Fibroblast of mammary gland (primary cell): ENCODE results near the gene KLK13.

ENCODE experiments used
- DNase-seq: peaks from one replicate; pipeline ENCODE4 v3.0.0-alpha.2; 2010; ENCODE audit warnings: low read depth
- H3K4me3 ChIP-seq: 2 replicates; pipeline ENCODE4 v1.5.1; 2011; ENCODE audit warnings: low read depth, mild to moderate bottlenecking, low read length, moderate library complexity; ENCODE audit not compliant: control insufficient read depth
- CTCF ChIP-seq: conservative IDR thresholded peaks from 2 replicates; pipeline ENCODE4 v1.5.1; 2011; ENCODE audit warnings: low read depth, low read length, inconsistent platforms; ENCODE audit not compliant: control insufficient read depth, insufficient read depth

KLK13 gene

GRCh38 chr19:51064534-51065220 lies at the start of gene KLK13:
KLK13 (minus strand) TSS chr19:51065092; CDS start chr19:51065067, 25 bp downstream.
- H3K4me3 ChIP-seq: no peak within 1 kb of the TSS
- TF ChIP-seq CTCF: no peak
- DNase-seq: peak; percentile 25

GRCh38 chr19:51114087-51114729 lies 49.3 kb upstream of the KLK13 start:
- no peak for DNase-seq
- TF ChIP-seq CTCF: no peak
- H3K4me3 ChIP-seq: no peak overlapping the region

- peak; percentile 28 for TF ChIP-seq CTCF
- DNase-seq: no peak
- H3K4me3 ChIP-seq: no peak overlapping the region
Observed at GRCh38 chr19:51111606-51112005, 46.7 kb upstream of the KLK13 start.

- no peak for TF ChIP-seq CTCF
- no peak overlapping the region for H3K4me3 ChIP-seq
- DNase-seq: no peak
Observed at GRCh38 chr19:51110666-51110971, 45.7 kb upstream of the KLK13 start.

GRCh38 chr19:51108805-51109146 lies 43.9 kb upstream of the KLK13 start:
- peak overlapping the region; percentile 89 for H3K4me3 ChIP-seq
- no peak for DNase-seq
- no peak for TF ChIP-seq CTCF

GRCh38 chr19:51108066-51108804 lies 43.3 kb upstream of the KLK13 start, which contains the start of gene CTU1:
CTU1 (minus strand) TSS chr19:51108409; CDS start chr19:51104569, 3,840 bp downstream.
- TF ChIP-seq CTCF: no peak
- peak; percentile 99 for DNase-seq
- H3K4me3 ChIP-seq: peak within 1 kb of the TSS; percentile 89
